Neural progenitor cell (in vitro differentiated cells): ENCODE data around the gene TGIF2. TPM values are rescaled to one million over a fixed set of nuclear protein-coding genes. Genes with fewer than 3 reads are reported as not detected.

Experiments
- DNase-seq: peaks from one replicate; pipeline ENCODE4 v3.0.0-alpha.2; 2016; ENCODE audit warnings: low spot score
- H2AFZ ChIP-seq: fragments of 200-600 bp; sonication (generic); replicated peaks from 2 replicates; pipeline ENCODE4 v1.6.1; 2016; ENCODE audit warnings: antibody characterized with exemption
- H3F3A ChIP-seq: fragments of 200-600 bp; sonication (generic); 2 replicates; pipeline ENCODE4 v1.6.1; 2016; ENCODE audit warnings: antibody characterized with exemption, low read depth
- H3K27ac ChIP-seq: fragments of 200-600 bp; sonication (generic); 2 replicates; pipeline ENCODE4 v1.5.1; 2016; ENCODE audit warnings: mild to moderate bottlenecking
- H3K27me3 ChIP-seq: fragments of 200-600 bp; sonication (generic); 2 replicates; pipeline ENCODE4 v1.6.1; 2016; ENCODE audit warnings: mild to moderate bottlenecking, moderate library complexity
- H3K36me3 ChIP-seq: fragments of 200-600 bp; sonication (generic); 2 replicates; pipeline ENCODE4 v1.5.1; 2016
- H3K4me1 ChIP-seq: fragments of 200-600 bp; sonication (generic); 2 replicates; pipeline ENCODE4 v1.6.1; 2016; ENCODE audit warnings: mixed run types
- H3K4me2 ChIP-seq: fragments of 200-600 bp; sonication (generic); 2 replicates; pipeline ENCODE4 v1.6.1; 2016
- H3K4me3 ChIP-seq: fragments of 200-600 bp; sonication (generic); 2 replicates; pipeline ENCODE4 v1.5.1; 2016
- H3K79me2 ChIP-seq: fragments of 200-600 bp; sonication (generic); 2 replicates; pipeline ENCODE4 v1.6.1; 2016; ENCODE audit warnings: low read depth
- H3K9ac ChIP-seq: fragments of 200-600 bp; sonication (generic); 2 replicates; pipeline ENCODE4 v1.6.1; 2016
- H3K9me3 ChIP-seq: fragments of 200-600 bp; sonication (generic); 2 replicates; pipeline ENCODE4 v1.5.1; 2016; ENCODE audit warnings: low read depth
- H4K20me1 ChIP-seq: fragments of 200-600 bp; sonication (generic); 2 replicates; pipeline ENCODE4 v1.6.1; 2016; ENCODE audit warnings: low read depth
- H3K27ac Mint-ChIP-seq: 3 replicates; pipeline ENCODE4 v1.8.0; 2021; ENCODE audit warnings: mixed read lengths
- H3K27me3 Mint-ChIP-seq: 2 replicates; pipeline ENCODE4 v1.8.0; 2022; ENCODE audit warnings: low read depth, mild to moderate bottlenecking, inconsistent platforms, moderate library complexity, mixed read lengths; ENCODE audit not compliant: insufficient read depth
- H3K36me3 Mint-ChIP-seq: 3 replicates; pipeline ENCODE4 v1.8.0; 2021; ENCODE audit warnings: mixed read lengths
- H3K4me1 Mint-ChIP-seq: 3 replicates; pipeline ENCODE4 v1.8.0; 2021; ENCODE audit warnings: mixed read lengths
- H3K4me3 Mint-ChIP-seq: 3 replicates; pipeline ENCODE4 v1.8.0; 2021; ENCODE audit warnings: mild to moderate bottlenecking, moderate library complexity, mixed read lengths
- H3K9me3 Mint-ChIP-seq: 3 replicates; pipeline ENCODE4 v1.8.0; 2020; ENCODE audit warnings: mixed read lengths
- CTCF ChIP-seq: fragments of 200-600 bp; sonication (generic); IDR thresholded peaks from 2 replicates; pipeline ENCODE4 v1.5.1; 2017; ENCODE audit warnings: antibody characterized with exemption, mild to moderate bottlenecking
- EZH2 ChIP-seq: fragments of 200-600 bp; sonication (generic); IDR thresholded peaks from 2 replicates; pipeline ENCODE4 v1.6.1; 2017; ENCODE audit warnings: antibody characterized with exemption, mild to moderate bottlenecking, moderate library complexity
- EZH2phosphoT487 ChIP-seq: fragments of 200-600 bp; sonication (generic); IDR thresholded peaks from 2 replicates; pipeline ENCODE4 v1.6.1; 2017; ENCODE audit warnings: antibody characterized with exemption
- total RNA-seq: library from RNA; depleted of rRNA; stranded (reverse); fragments of >200 nt; gene quantifications from 2 replicates; pipeline ENCODE4 v1.2.3, GENCODE V29; 2015; ENCODE audit warnings: low replicate concordance

Gene TGIF2
- total RNA-seq, 1 donor from 2014 or later = 67.1 TPM

- no peak for TF ChIP-seq EZH2
- TF ChIP-seq CTCF = no peak
- TF ChIP-seq EZH2phosphoT487 = no peak
- H3K4me2 ChIP-seq = no peak overlapping the region
- no peak overlapping the region for H3K9ac ChIP-seq
- H3K36me3 ChIP-seq = no peaks in the 10 kb centered on the region
- H3K4me3 ChIP-seq = no peak overlapping the region
- H3K27me3 Mint-ChIP-seq = peaks cover 3% of the 10 kb centered on the region
- H3K79me2 ChIP-seq = no peaks in the 10 kb centered on the region
- no peaks in the 10 kb centered on the region for H3K9me3 ChIP-seq
- no peaks in the 10 kb centered on the region for H3K9me3 Mint-ChIP-seq
- no peak overlapping the region for H3K27ac Mint-ChIP-seq
- no peak overlapping the region for H2AFZ ChIP-seq
- H3K36me3 Mint-ChIP-seq = peaks cover 6% of the 10 kb centered on the region
- no peaks in the 10 kb centered on the region for H3K4me1 ChIP-seq
- H3K27ac ChIP-seq = no peak overlapping the region
- no peaks in the 10 kb centered on the region for H3K27me3 ChIP-seq
- H3F3A ChIP-seq = no peaks in the 10 kb centered on the region
- H3K4me1 Mint-ChIP-seq = peaks cover 2% of the 10 kb centered on the region
- no peak overlapping the region for H3K4me3 Mint-ChIP-seq
- H4K20me1 ChIP-seq = peaks cover 7% of the 10 kb centered on the region
- no peak for DNase-seq
These were observed 41.0 kb upstream of the TGIF2 start for GRCh38 chr20:36532388-36532787.

- DNase-seq = no peak
- no peaks in the 10 kb centered on the region for H3K36me3 ChIP-seq
- no peaks in the 10 kb centered on the region for H3K4me1 ChIP-seq
- H3K27ac Mint-ChIP-seq = no peak overlapping the region
- no peaks in the 10 kb centered on the region for H3K9me3 ChIP-seq
- no peaks in the 10 kb centered on the region for H3K27me3 ChIP-seq
- no peak overlapping the region for H2AFZ ChIP-seq
- no peaks in the 10 kb centered on the region for H3K4me1 Mint-ChIP-seq
- no peak overlapping the region for H3K27ac ChIP-seq
- no peak overlapping the region for H3K9ac ChIP-seq
- TF ChIP-seq CTCF = no peak
- no peak for TF ChIP-seq EZH2phosphoT487
- no peak for TF ChIP-seq EZH2
- H3F3A ChIP-seq = no peaks in the 10 kb centered on the region
- H4K20me1 ChIP-seq = peaks cover 4% of the 10 kb centered on the region
- no peaks in the 10 kb centered on the region for H3K9me3 Mint-ChIP-seq
- peaks cover 4% of the 10 kb centered on the region for H3K36me3 Mint-ChIP-seq
- H3K4me2 ChIP-seq = no peak overlapping the region
- H3K27me3 Mint-ChIP-seq = peaks cover 3% of the 10 kb centered on the region
- no peak overlapping the region for H3K4me3 ChIP-seq
- no peak overlapping the region for H3K4me3 Mint-ChIP-seq
- H3K79me2 ChIP-seq = no peaks in the 10 kb centered on the region
These were observed 40.6 kb upstream of the TGIF2 start for GRCh38 chr20:36532822-36533221.

DNA sequence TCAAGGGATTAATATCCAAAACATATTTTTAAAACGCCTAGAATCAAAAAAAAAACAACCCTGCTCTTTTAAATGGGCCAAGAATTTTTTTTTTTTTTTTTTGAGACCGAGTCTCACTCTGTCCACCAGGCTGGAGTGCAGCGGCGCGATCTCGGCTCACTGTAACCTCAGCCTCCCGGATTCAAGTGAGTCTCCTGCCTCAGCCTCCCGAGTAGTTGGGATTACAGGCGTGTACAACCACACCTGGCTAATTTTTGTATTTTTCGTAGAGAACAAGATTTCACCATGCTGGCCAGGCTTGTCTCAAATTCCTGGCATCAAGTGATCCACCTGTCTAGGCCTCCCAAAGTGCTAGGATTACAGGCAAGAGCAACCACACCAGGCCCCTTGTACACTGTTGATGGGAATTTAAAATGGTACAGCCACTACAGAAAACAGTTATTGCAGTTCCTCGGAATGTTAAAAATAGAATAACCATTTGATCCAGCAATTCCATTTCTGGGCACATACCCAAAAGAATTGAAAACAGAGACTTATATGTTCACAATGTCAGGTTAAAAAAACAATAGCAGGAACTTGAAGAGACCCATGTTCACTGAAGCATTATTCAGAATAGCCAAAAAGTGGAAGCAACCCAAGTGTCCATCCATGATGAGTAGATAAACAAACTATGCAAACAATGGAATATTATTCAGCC, 35.2 kb upstream of the TGIF2 start:
- TF ChIP-seq CTCF (no peak), EZH2phosphoT487 (no peak), EZH2 (no peak)
- H3K36me3 ChIP-seq = no peaks in the 10 kb centered on the region
- no peaks in the 10 kb centered on the region for H3K9me3 Mint-ChIP-seq
- H3K4me2 ChIP-seq = no peak overlapping the region
- peaks cover 3% of the 10 kb centered on the region for H3K27me3 Mint-ChIP-seq
- H3K4me1 Mint-ChIP-seq = peaks cover 22% of the 10 kb centered on the region
- H3K9me3 ChIP-seq = no peaks in the 10 kb centered on the region
- no peaks in the 10 kb centered on the region for H3K27me3 ChIP-seq
- no peak overlapping the region for H3K4me3 ChIP-seq
- H2AFZ ChIP-seq = no peak overlapping the region
- peaks cover 26% of the 10 kb centered on the region for H3K4me1 ChIP-seq
- H3K79me2 ChIP-seq = peaks cover 11% of the 10 kb centered on the region
- H3K27ac ChIP-seq = no peak overlapping the region
- DNase-seq = no peak
- peaks cover 17% of the 10 kb centered on the region for H4K20me1 ChIP-seq
- H3K4me3 Mint-ChIP-seq = no peak overlapping the region
- H3K36me3 Mint-ChIP-seq = no peaks in the 10 kb centered on the region
- H3K27ac Mint-ChIP-seq = no peak overlapping the region
- no peak overlapping the region for H3K9ac ChIP-seq
- peaks cover 3% of the 10 kb centered on the region for H3F3A ChIP-seq
